ENCODE measurements around the gene PLAC1.

Gene PLAC1

DNA sequence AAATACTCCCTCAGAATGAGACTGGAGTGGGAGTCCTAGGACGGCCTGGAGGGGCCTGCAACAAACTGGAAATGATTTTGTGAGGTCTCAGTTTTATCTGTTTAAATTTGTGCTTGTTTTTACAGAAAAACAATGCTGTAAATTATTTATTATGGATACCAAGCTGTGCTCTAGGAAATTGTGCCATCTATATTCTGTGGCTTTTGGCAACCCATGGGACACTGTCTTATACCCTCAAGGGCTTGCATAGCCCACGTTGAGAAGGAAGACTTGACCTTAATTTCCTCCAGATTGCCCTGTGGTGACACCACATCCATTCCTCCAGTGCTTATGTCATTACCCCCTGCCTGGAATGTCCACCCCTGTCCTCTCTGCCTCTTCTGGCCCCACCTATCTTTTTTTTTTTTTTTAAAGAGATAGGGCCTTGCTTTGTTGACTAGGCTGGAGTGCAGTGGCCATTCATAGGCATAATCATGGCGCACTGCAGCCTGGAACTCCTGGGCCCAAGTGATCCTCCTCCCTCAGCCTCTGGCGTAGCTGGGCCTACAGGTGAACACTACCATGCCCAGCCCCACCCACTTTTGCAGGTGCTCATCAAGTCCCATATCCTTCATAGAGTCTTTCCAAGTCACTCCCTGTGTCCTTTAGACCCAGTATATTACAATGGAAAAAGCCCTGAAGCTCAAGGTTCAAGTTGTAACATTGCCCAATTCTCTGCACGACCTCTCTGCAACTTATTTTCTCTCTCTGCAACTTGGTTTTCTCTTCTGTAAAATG is 120.9 kb downstream of the PLAC1 start:
- DNase-seq = peak; percentile 67

DNA sequence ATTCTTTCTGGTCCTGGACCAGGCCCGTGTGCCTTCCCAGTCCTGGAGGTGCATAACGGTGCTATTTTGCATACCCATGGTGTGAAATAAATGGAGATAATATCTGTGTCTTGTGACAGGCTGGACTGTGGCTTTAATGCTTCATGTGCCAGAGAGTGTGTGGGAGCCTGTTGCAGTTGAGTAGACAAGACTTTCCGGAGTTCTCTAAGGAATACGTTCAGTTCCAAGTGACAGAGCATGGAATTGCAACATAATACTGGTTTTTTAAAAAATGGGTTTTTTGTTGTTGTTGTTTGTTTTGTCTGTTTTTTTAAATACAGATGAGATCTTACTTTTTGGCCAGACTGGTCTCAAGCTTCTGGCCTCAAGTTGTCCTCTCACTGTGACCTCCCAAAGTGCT is 124.3 kb downstream of the PLAC1 start:
- no peak for DNase-seq

DNA sequence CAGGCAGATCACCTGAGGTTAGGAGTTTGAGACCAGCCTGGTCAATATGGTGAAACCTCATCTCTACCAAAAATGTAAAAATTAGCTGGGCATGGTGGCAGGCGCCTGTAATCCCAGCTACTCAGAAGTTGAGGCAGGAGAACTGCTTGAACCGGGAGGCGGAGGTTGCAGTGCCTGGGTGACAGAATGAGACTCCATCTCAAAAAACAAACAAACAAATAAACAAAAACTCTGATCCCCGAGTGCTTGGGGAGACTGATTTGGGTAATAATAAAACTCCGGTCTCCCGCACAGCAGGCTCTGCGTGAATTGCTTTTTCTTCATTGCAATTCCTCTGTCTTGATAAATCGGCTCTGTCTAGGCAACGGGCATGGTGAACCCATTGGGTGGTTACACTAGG is 124.9 kb downstream of the PLAC1 start:
- DNase-seq = no peak

DNA sequence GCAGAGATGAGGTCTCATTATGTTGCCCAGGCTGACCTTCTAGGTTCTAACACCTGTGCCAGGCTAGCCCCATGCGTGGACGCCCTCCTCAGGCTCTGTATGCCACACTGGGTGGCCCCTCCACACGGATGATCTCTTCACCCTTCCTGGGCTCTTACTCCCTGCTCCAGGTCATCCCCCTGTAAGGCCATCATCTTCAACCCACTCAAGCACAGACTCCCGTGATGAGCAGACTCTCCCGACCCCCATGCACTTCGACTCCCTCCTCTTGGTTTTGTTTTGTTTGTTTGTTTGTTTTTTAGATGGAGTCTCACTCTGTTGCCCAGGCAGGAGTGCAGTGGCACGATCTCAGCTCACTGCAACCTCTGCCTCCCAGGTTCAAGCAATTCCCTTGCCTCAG is 127.4 kb downstream of the PLAC1 start:
- DNase-seq = no peak

DNA sequence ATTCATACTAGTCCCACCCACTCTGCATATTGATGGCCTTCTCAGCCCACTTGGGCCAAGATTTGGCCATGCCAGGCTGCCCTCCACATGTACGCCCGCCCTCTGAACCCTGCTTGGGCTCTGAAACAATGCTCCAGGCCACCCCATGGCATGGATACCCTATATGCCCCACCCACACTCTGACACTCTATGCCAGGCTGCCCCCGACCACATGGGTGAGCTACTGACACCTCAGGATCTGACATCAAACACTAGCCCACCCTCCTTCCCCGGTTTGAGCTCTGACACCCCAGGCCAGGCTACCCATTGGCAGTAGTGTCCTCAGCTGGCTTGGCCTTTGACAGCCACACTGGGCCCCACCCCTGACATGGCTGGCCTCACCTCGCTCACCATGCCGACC is 128.8 kb downstream of the PLAC1 start:
- no peak for DNase-seq

DNA sequence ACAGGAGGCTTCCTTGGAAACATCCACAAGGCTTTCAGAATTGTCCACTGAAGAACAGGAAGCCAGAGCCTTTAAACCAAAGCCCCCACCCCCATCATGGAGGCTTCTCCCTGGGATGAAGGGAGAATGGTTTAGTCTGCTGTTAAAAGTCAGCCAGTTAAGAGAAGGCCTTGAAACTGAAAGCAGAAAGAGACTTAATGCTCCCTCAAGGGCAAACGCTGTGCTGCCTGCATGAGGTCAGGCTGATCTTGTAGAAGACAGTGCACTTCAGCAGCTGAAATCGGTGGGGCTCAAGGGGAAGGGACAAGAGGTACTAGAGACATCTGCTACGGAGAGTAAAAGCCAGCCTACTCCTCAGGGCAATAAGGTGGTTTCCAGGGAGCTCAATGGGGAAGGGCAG is 129.3 kb downstream of the PLAC1 start:
- DNase-seq = no peak

DNA sequence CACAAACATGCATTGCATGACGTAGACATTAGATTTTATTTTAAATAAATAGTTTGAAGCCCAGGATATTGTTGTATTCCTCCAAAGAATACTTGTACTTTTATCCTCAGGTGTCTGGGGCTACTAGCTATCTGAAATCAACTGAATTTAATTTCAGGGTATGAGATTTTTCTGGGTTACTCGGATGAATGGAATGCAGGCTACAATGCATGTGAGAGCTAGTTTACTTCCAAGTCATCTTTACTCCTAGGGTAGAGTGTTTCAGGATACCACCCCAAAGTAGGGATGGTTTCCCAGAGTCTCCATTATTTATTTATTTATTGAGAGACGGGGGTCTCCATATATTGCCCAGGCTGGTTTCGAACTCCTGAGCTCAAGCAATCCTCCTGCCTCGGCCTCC is 131.9 kb downstream of the PLAC1 start:
- peak; percentile 44 for DNase-seq

DNA sequence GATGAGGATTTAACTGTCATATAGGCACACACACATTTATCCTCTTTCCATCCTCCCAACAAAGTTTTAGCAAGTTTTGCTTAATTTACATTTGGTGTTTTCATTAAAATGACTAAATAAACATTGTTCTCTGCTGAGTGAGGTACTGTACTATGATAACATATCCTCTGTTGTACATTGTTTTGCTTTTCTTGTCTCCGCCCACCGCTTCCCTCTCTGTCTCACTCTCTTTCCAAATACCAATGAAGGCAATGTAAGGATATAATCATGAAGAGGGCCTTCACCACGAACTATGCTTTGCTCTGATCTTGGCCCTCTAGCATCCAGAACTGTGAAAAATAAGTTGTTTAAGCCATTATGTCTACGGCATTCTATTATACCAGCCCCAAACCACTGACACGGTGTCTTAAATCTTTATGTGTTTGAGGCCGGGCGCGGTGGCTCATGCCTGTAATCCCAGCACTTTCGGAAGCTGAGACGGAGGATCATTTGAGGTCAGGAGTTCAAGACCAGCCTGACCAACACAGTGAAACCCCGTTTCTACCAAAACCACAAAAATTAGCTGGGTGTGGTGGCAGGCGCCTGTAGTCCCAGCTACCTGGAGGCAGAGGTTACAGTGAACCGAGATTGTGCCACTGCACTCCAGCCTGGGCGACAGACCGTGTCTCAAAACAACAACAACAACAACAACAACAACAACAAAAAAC is 133.0 kb downstream of the PLAC1 start:
- peak; percentile 27 for DNase-seq

DNA sequence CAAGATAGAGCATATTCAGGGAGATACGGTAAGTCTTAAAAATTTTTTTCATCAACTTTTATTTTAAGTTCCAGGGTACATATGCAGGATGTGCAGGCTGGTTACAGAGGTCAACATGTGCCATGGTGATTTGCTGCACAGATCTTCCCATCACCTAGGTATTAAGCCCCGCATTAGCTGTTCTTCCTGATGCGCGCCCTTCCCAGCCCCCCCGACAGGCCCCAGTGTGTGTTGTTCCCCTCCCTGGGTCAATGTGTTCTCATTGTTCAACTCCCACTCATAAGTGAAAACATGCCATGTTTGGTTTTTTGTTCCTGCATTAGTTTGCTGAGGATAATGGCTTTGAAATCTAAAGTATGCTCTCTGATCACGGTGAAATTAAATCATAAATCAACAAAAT is 134.1 kb downstream of the PLAC1 start:
- no peak for DNase-seq

DNA sequence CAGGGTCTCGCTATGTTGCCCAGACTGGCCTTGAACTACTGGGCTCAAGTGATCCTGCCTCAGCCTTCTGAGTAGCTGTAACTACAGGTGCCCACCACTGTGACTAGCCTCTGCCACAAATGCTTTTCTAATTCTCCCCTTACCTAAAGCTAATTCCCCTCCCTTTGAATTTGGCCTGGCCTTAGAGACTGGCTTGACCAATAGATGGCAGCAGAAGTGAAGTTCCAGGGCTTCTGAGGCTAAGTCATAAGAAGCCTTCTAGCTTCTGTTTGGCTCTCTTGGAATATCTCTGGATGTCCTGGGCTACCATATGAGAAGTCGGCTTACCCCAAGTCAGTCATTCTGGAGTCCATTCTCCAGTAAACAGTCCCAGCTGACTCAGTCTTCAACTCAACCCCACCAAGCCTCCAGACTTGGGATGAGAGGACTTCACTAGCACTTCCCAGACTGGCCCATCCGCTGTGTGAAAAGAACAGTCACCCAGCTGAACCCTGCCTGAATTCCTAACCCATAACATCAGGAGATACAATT is 137.3 kb downstream of the PLAC1 start:
- peak; percentile 66 for DNase-seq

Measured in fibroblast of skin of right quadriceps (primary cell).